Gastrocnemius medialis (tissue), 4 donors: ENCODE results near the gene DCDC1.

Experiments used
- CTCF ChIP-seq, 5 experiments: fragments of 450-650 bp in 3 of 5; fragments of 200-600 bp in 2 of 5; sonication (generic) in 2 of 5; IDR thresholded peaks in 4 of 5; conservative IDR thresholded peaks in 1 of 5; 1 replicate in 4 of 5; 2 replicates in 1 of 5; pipeline ENCODE4 v1.5.1; 2016 to 2019; ENCODE audit warnings: antibody characterized with exemption in 5 of 5, mild to moderate bottlenecking in 3 of 5, moderate library complexity in 3 of 5
- POLR2A ChIP-seq, 2 donors: fragments of 450-650 bp; IDR thresholded peaks; one replicate each; pipeline ENCODE4 v1.6.1; 2017; ENCODE audit warnings: antibody characterized with exemption in 2 of 2, mild to moderate bottlenecking in 2 of 2, moderate library complexity in 2 of 2

GRCh38 chr11:30984827-30985226 is 384.7 kb downstream of the DCDC1 start:
- TF ChIP-seq CTCF (IDR thresholded peaks at IDR 0.05 in 4 of 5, conservative IDR thresholded peaks at IDR 0.05 in 1 of 5), result no peak
- no peak for TF ChIP-seq POLR2A (IDR thresholded peaks at IDR 0.05)
